NT2/D1 (cell line): ENCODE measurements around the gene FN3K.
"Not testable (repeated sequence)": the region's sequence is repeated elsewhere in the genome, so short reads cannot be mapped to it uniquely, and the experiment has no call there.

Experiments used
- SUZ12 ChIP-seq: IDR thresholded peaks from 2 replicates; pipeline ENCODE4 v1.6.1; 2011; ENCODE audit not compliant: insufficient read length, insufficient read depth; ENCODE audit errors: extremely low read depth
- ZNF274 ChIP-seq: IDR thresholded peaks from 2 replicates; pipeline ENCODE4 v1.6.1; 2011; ENCODE audit warnings: mild to moderate bottlenecking, low read depth, low read length

- not testable (repeated sequence) for TF ChIP-seq ZNF274, SUZ12
Observed at GRCh38 chr17:82785581-82785980, 50.2 kb downstream of the FN3K start.
